ENCODE results near the gene OR52E5.

OR52E5 gene

DNA sequence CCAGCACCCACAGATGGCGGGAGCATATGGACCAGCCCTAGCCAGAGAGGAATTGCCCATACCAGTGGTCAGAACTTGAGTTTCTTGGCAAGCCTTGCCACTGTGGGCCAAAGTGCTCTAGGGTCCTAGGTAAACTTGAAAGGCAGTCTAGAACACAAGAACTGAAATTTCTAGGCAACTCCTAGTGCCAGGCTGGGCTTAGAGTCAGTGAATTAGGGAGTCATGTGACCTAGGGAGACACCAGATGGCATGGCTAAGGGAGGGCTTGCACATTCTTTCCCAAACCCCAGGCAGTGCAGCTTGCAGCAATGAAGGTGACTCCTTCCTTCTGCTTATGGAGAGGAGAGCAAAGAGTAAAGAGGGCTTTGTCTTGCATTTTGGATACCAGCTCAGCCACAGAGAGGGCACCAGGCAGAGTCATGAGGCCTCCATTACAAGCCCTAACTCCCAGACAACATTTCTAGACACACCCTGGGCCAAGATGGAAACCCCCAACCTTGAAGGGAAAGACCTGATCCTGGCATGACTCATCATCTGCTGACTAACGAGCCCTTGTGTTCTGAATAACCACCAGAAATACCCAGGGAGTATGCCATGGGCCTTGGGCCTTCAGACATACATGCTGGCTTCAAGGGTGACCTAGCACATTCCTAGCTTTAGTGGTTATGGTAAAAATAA lies 29.9 kb downstream of the OR52E5 start:
- H3K27ac Mint-ChIP-seq = no peak overlapping the region
- no peaks in the 10 kb centered on the region for H3K36me3 Mint-ChIP-seq (ENCODE audit: low read depth)
- no peaks in the 10 kb centered on the region for H3K27me3 Mint-ChIP-seq
- H3K4me3 Mint-ChIP-seq = no peak overlapping the region
- no peaks in the 10 kb centered on the region for H3K4me1 Mint-ChIP-seq (ENCODE audit: low read depth)
- H3K9me3 Mint-ChIP-seq = peaks cover 17% of the 10 kb centered on the region
- intact Hi-C loops (cut with micrococcal nuclease) = no loop called here

DNA sequence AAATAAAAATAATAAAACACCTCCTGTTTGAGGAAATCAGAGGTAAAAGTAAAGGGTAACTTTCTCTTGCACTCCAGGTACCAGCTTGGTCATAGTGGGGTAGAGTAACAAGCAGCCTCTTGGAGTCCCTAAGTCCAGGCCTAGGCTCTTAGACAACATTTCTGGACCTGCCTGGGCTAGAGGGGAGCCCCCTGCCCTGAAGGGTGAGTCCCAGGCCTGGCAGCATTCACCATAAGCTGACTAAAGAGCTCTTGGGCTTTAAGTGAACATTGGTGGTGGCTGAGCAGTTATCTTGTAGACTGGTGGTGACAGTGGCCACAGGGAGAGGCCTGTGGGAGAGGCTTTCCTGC lies 30.4 kb downstream of the OR52E5 start:
- H3K27me3 Mint-ChIP-seq = no peaks in the 10 kb centered on the region
- no peaks in the 10 kb centered on the region for H3K4me1 Mint-ChIP-seq (ENCODE audit: low read depth)
- no peak overlapping the region for H3K4me3 Mint-ChIP-seq
- H3K9me3 Mint-ChIP-seq = peaks cover 22% of the 10 kb centered on the region
- H3K36me3 Mint-ChIP-seq (ENCODE audit: low read depth) = no peaks in the 10 kb centered on the region
- H3K27ac Mint-ChIP-seq = no peak overlapping the region
- intact Hi-C loops (cut with micrococcal nuclease) = no loop called here

DNA sequence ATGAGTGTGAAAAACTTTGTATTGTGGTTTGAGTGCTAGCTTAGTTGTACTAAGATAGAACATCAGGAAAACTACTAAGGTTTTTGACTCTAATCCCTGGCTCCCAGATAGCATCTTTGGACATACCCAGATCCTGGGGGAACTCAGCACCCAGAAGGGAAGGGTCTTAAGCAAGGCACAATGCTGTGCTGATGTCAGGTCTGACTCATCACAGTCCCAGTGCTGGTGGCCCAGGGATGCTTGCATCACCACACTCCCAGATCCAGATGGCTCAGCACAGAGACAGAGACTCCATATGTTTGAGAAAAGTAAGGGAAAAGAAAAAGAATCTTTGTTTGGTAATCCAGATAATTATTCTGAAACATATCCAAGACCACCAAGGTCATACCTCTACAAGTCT lies 30.8 kb downstream of the OR52E5 start:
- Mint-ChIP-seq H3K4me1 (ENCODE audit: low read depth) (no peaks in the 10 kb centered on the region), H3K27ac (no peak overlapping the region)
- intact Hi-C loops (cut with micrococcal nuclease) = no loop called here

DNA sequence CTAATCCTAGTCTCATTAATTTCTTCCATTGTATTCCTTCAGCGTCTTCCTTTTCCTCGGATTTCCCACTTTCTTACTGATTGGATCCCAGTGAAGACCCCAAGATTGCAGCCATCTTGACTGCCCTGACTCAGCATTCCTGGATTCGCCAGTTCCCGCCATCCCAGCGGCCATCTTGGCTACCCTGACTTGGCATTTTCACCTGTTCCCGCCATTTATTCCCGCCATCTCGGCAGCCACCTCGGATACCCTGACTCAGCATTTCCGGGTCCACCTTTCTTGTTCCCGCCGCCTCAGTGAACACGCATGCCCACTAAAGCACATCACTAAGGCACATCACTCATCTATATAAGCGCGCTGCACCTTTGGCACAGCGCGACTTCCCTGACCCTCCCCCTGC lies 35.3 kb downstream of the OR52E5 start:
- Mint-ChIP-seq H3K9me3 (peaks cover 54% of the 10 kb centered on the region), H3K4me1 (ENCODE audit: low read depth) (no peaks in the 10 kb centered on the region), H3K36me3 (ENCODE audit: low read depth) (no peaks in the 10 kb centered on the region), H3K27me3 (no peaks in the 10 kb centered on the region), H3K27ac (no peak overlapping the region), H3K4me3 (no peak overlapping the region)
- intact Hi-C loops (cut with micrococcal nuclease) = no loop called here

More for the DNA sequence above, 30.8 kb downstream of the OR52E5 start:
- Mint-ChIP-seq H3K36me3 (ENCODE audit: low read depth) (no peaks in the 10 kb centered on the region), H3K4me3 (no peak overlapping the region), H3K9me3 (peaks cover 22% of the 10 kb centered on the region), H3K27me3 (no peaks in the 10 kb centered on the region)

DNA sequence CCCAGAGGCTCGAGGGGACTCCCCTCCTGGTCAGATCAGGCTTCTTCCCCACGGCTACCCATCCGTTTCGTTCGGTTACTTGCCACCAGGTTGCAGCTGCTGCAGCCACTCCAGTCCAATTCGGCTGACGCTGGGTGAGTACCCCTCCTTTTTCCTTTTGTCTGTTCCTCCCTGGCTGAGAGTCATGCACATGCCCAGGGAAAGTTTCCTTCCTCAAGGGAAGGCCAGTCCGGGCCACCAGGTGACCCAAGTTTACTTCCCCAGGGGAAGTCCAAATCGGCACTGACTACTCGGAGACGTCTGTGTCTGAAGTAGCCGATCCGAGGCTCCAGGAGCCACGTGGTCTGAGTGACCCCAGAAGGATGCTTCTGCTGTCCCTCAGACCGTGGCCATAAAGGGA lies 35.8 kb downstream of the OR52E5 start:
- no peaks in the 10 kb centered on the region for H3K36me3 Mint-ChIP-seq (ENCODE audit: low read depth)
- no peak overlapping the region for H3K4me3 Mint-ChIP-seq
- intact Hi-C loops (cut with micrococcal nuclease) = no loop called here
- no peaks in the 10 kb centered on the region for H3K27me3 Mint-ChIP-seq
- H3K9me3 Mint-ChIP-seq = peaks cover 58% of the 10 kb centered on the region
- H3K27ac Mint-ChIP-seq = no peak overlapping the region
- H3K4me1 Mint-ChIP-seq (ENCODE audit: low read depth) = no peaks in the 10 kb centered on the region

DNA sequence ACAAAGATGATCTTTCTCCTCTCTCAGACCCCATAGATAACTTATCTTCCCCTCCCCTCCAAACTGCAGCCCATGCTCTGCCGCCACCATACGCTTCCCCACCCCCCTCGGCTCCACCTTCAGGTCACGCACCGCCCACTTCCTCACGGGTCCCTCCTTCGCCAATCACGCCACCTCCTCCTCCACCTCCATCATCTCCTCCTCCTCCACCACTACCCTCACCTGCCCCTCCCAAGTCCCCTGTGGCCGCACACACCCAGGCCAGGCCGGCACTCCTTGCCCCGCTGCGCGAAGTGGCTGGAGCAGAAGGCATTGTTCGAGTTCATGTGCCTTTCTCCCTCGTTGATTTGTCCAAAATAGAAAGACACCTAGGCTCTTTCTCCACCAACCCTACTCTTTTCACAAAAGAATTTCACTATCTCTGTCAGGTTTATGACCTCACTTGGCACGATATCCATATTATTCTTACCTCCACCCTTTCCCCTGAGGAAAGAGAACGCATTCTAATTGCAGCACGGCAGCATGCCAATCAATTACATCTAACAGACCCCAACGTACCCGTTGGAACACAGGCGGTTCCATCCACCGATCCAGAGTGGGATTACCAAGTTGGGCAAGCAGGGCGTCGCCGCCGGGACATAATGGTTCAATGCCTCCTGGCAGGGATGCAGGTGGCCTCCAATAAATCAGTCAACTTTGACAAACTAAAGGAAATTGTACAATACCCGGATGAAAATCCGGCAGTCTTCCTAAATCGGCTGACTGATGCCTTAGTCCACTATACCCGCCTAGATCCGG lies 36.8 kb downstream of the OR52E5 start:
- Mint-ChIP-seq H3K4me3 (no peak overlapping the region), H3K4me1 (ENCODE audit: low read depth) (no peaks in the 10 kb centered on the region), H3K27me3 (no peaks in the 10 kb centered on the region), H3K36me3 (ENCODE audit: low read depth) (no peaks in the 10 kb centered on the region), H3K27ac (no peak overlapping the region), H3K9me3 (peaks cover 58% of the 10 kb centered on the region)
- intact Hi-C loops (cut with micrococcal nuclease) = no loop called here

DNA sequence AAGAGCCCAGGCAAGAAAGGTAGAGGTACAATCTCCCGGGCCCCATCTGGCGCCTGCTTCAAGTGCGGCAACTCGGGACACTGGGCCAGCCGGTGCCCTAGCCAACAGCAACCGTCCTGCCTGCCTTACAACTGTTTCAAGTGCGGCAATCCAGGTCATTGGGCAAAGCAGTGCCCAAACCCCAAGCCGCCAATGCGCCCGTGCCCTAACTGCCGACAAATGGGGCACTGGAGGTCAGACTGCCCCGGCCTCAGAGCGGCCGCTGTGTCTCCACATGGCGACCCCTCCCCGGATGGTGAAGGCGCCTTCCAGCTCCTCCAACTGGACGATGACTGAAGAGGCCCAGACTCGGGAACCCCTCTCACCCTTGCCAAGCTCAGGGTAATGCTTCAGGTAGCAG lies 37.6 kb downstream of the OR52E5 start:
- H3K4me1 Mint-ChIP-seq (ENCODE audit: low read depth) = no peaks in the 10 kb centered on the region

DNA sequence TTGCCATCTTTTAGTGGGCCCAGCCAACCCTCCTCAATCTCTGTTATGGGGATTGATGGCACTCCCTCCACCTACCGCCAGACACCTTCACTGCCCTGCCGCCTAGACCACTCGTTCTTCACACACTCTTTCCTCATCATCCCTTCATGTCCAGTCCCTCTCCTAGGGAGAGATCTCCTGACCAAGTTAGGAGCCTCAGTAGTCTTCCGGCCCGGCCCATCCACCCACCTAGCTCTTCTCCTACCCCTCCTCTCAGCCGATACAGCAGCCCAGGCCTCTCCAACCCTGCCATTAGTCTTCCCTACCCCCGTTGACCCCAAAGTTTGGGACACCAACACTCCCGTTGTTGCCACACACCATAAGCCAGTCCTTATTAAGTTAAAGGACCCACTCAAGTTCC lies 38.1 kb downstream of the OR52E5 start:
- intact Hi-C loops (cut with micrococcal nuclease) = no loop called here
- H3K27me3 Mint-ChIP-seq = no peaks in the 10 kb centered on the region
- H3K4me1 Mint-ChIP-seq (ENCODE audit: low read depth) = no peaks in the 10 kb centered on the region
- H3K4me3 Mint-ChIP-seq = no peak overlapping the region
- peaks cover 66% of the 10 kb centered on the region for H3K9me3 Mint-ChIP-seq
- H3K27ac Mint-ChIP-seq = no peak overlapping the region
- no peaks in the 10 kb centered on the region for H3K36me3 Mint-ChIP-seq (ENCODE audit: low read depth)

More for the DNA sequence above, 37.6 kb downstream of the OR52E5 start:
- Mint-ChIP-seq H3K27ac (no peak overlapping the region), H3K27me3 (no peaks in the 10 kb centered on the region), H3K36me3 (ENCODE audit: low read depth) (no peaks in the 10 kb centered on the region), H3K9me3 (peaks cover 61% of the 10 kb centered on the region), H3K4me3 (no peak overlapping the region)
- intact Hi-C loops (cut with micrococcal nuclease) = no loop called here

DNA sequence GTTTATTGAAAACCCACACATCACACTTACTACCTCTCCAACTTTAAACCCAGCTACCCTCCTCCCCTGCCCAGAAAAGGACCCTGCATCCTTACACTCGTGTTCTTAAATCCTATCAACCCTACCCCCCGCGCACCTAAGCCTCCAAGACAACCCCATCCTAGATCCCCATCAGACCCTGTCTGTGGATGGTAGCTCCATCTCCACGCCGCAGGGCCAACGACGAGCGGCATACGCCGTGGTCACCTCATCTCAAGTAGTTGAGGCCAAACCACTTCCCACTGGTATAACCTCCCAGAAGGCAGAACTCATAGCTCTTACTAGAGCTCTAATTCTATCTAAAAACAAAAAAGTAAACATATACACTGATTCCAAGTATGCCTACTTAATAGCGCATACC lies 39.7 kb downstream of the OR52E5 start:
- peaks cover 82% of the 10 kb centered on the region for H3K9me3 Mint-ChIP-seq
- intact Hi-C loops (cut with micrococcal nuclease) = no loop called here
- H3K27ac Mint-ChIP-seq = no peak overlapping the region
- H3K4me1 Mint-ChIP-seq (ENCODE audit: low read depth) = no peaks in the 10 kb centered on the region
- H3K27me3 Mint-ChIP-seq = no peaks in the 10 kb centered on the region
- no peak overlapping the region for H3K4me3 Mint-ChIP-seq
- no peaks in the 10 kb centered on the region for H3K36me3 Mint-ChIP-seq (ENCODE audit: low read depth)

DNA sequence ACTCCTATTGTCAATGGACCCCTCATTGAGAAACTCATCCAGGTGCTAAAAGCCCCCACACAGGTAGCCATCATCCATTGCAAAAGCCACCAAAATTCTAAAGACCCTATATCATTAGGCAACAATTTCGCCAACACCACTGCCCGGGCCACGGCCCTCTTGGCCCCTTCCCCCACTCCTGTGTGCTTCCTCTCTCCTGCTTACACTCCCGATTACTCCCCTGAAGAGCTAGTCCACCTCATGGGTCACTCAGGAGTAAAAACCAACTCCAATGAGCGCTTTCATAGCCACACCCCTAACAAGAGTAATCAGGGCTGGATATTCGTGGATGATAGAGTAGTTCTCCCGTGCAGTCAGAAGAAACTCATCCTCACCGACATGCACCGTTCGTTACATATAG lies 40.1 kb downstream of the OR52E5 start:
- H3K4me3 Mint-ChIP-seq = no peak overlapping the region

DNA sequence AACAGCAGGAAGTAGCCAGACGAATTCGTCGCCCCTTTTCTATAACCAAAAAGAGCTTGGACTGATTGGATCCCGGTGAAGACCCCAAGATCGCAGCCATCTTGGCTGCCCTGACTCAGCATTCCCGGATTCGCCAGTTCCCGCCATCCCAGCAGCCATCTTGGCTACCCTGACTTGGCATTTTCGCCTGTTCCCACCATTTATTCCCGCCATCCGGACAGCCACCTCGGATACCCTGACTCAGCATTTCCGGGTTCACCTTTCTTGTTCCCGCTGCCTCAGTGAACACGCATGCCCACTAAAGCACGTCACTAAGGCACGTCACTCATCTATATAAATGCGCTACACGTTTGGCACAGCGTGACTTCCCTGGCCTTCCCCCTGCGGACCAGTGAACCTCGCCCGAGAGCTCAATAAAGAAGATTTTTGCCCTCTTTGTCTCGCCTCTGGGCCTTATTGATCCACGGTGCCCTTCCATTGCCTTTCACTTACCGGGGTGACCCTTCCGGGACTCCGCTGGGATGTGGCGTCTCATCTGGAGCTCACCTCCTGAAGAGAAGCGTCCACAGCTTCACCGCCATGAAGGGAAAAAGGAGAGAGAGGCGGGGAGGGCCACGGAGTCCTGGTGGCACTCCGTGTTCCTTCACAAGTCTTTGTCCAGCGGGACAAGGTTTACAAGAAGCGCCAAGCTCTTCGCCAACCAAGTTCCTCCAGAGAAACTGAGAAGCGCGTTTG lies 45.0 kb downstream of the OR52E5 start:
- intact Hi-C loops (cut with micrococcal nuclease) = no loop called here
- no peaks in the 10 kb centered on the region for H3K27me3 Mint-ChIP-seq
- peaks cover 44% of the 10 kb centered on the region for H3K9me3 Mint-ChIP-seq
- H3K36me3 Mint-ChIP-seq (ENCODE audit: low read depth) = no peaks in the 10 kb centered on the region
- no peak overlapping the region for H3K4me3 Mint-ChIP-seq
- no peak overlapping the region for H3K27ac Mint-ChIP-seq
- H3K4me1 Mint-ChIP-seq (ENCODE audit: low read depth) = no peaks in the 10 kb centered on the region

More for the DNA sequence above, 40.1 kb downstream of the OR52E5 start:
- intact Hi-C loops (cut with micrococcal nuclease) = no loop called here
- H3K9me3 Mint-ChIP-seq = peaks cover 83% of the 10 kb centered on the region
- no peaks in the 10 kb centered on the region for H3K4me1 Mint-ChIP-seq (ENCODE audit: low read depth)
- H3K27me3 Mint-ChIP-seq = no peaks in the 10 kb centered on the region
- H3K27ac Mint-ChIP-seq = no peak overlapping the region
- no peaks in the 10 kb centered on the region for H3K36me3 Mint-ChIP-seq (ENCODE audit: low read depth)

DNA sequence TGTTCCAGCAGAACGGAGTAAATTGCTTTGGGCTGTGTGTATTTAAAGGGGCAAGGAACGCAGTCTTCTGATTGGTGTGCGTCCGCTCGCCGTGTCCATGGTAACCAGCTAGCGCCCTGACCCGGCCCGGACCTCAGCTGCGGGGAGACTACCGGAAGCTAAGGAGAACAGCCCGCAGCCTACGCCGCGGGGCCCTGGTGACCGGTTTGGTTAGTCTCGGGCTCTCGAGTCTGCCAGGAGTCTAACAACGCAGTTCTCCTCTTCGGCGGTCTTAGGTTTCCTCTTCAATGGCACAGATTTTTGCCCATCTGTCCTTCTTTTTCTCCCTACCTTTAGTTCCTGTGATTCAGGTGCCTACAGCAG lies 45.6 kb downstream of the OR52E5 start:
- Mint-ChIP-seq H3K4me1 (ENCODE audit: low read depth) (no peaks in the 10 kb centered on the region), H3K27me3 (no peaks in the 10 kb centered on the region), H3K36me3 (ENCODE audit: low read depth) (no peaks in the 10 kb centered on the region), H3K9me3 (peaks cover 39% of the 10 kb centered on the region), H3K27ac (no peak overlapping the region), H3K4me3 (no peak overlapping the region)
- intact Hi-C loops (cut with micrococcal nuclease) = no loop called here

DNA sequence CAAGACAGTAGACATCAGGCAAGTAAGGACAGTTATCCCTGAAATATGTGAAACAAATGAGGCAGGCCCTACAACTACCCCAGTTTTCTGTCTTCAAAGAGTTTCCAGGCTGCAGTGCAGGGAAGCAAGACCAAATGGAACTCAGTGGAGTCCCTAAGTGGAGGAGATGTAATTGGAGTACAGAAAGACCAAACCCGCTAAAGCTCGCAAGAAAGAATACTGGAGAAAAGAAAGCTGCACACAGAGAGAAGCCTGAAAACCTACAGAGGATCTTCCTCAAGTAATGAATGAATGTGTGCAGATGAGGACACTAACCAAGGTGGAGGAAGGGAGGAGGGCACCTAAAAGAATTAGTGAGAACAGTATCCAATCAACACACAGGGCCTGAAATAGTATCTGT lies 47.7 kb downstream of the OR52E5 start:
- Mint-ChIP-seq H3K9me3 (peaks cover 33% of the 10 kb centered on the region), H3K4me1 (ENCODE audit: low read depth) (no peaks in the 10 kb centered on the region), H3K27ac (no peak overlapping the region), H3K36me3 (ENCODE audit: low read depth) (no peaks in the 10 kb centered on the region), H3K27me3 (no peaks in the 10 kb centered on the region), H3K4me3 (no peak overlapping the region)
- intact Hi-C loops (cut with micrococcal nuclease) = no loop called here

DNA sequence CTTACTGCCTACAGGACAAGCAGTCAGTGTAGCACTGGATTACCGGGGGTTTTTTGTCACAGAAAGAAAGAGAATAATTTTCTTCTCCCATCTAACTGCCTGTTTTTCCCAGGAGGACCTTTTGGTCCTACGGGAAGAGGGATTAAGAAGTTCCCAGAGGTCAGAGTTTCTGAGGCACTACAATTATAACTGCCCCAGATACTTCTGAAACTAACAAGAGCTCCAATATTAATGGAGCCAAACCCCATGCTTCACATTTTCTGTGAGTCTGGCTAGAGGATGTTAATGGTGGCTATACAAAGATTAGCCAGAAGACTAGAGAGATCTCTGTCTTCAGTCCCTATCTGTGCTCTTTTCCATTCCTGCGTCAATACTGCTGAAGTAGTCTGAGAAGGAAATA lies 48.9 kb downstream of the OR52E5 start, which contains the start of gene OR56A3:
TSS of gene OR56A3 (plus strand) at position 301 of the 400 bp plus-strand sequence. CDS start 5,096 bp downstream, outside the sequence.
- no peak within 1 kb of the TSS for H3K27ac Mint-ChIP-seq
- H3K9me3 Mint-ChIP-seq = peaks cover 21% of the 10 kb centered on the region
- intact Hi-C loops (cut with micrococcal nuclease) = no loop called here
- H3K27me3 Mint-ChIP-seq = no peaks in the 10 kb centered on the region
- no peaks in the 10 kb centered on the region for H3K4me1 Mint-ChIP-seq (ENCODE audit: low read depth)
- H3K4me3 Mint-ChIP-seq = no peak within 1 kb of the TSS
- H3K36me3 Mint-ChIP-seq (ENCODE audit: low read depth) = no peaks in the 10 kb centered on the region
